ENCODE data around the gene RSL1D1.

GRCh38 chr16:11875721-11876120 is 24.4 kb upstream of the RSL1D1 start:
- no peak for TF ChIP-seq CTCF (IDR thresholded peaks at IDR 0.05)
- TF ChIP-seq POLR2AphosphoS5 (IDR thresholded peaks at IDR 0.05) = no peak
- no peak for TF ChIP-seq POLR2A (IDR thresholded peaks at IDR 0.05)
